Activated B cell treated with CpG ODN at 0.5 μM for 24 hours (primary cell): ENCODE measurements around the gene TBC1D7. TPM values are rescaled to one million over a fixed set of nuclear protein-coding genes. Genes with fewer than 3 reads are reported as not detected.

ENCODE experiments used
- ATAC-seq: fragments of 200-7000 bp; cut with Tn5 transposase; one replicate; pipeline ENCODE4 v1.10.0; 2021; ENCODE audit warnings: low read depth, mild to moderate bottlenecking, moderate library complexity
- CTCF ChIA-PET: fragments of 350-600 bp; sonication (Branson Sonifier 250); formaldehyde crosslinking; loops from one replicate; lab custom pipeline; 2021; ENCODE audit warnings: antibody characterized with exemption; lab: Charles Lee
- POLR2A ChIA-PET: fragments of 350-600 bp; sonication (Branson Sonifier 250); formaldehyde crosslinking; loops from one replicate; lab custom pipeline; 2021; ENCODE audit warnings: antibody characterized with exemption; lab: Charles Lee
- DNase-seq: peaks from one replicate; pipeline ENCODE4 v3.0.0; 2022
- H3K27ac Mint-ChIP-seq: one replicate; pipeline ENCODE4 v1.8.0; 2020; ENCODE audit warnings: mixed read lengths
- H3K27me3 Mint-ChIP-seq: one replicate; pipeline ENCODE4 v1.8.0; 2021; ENCODE audit warnings: mixed read lengths
- H3K36me3 Mint-ChIP-seq: one replicate; pipeline ENCODE4 v1.8.0; 2021; ENCODE audit warnings: low read depth, mixed read lengths
- H3K4me1 Mint-ChIP-seq: one replicate; pipeline ENCODE4 v1.8.0; 2021; ENCODE audit warnings: mixed read lengths
- H3K4me3 Mint-ChIP-seq: one replicate; pipeline ENCODE4 v1.8.0; 2020; ENCODE audit warnings: mild to moderate bottlenecking, mixed read lengths
- H3K9me3 Mint-ChIP-seq: one replicate; pipeline ENCODE4 v1.8.0; 2020; ENCODE audit warnings: mixed read lengths
- intact Hi-C: fragments of 100-400 bp; cut with micrococcal nuclease; formaldehyde crosslinking; loops from one replicate; pipeline ENCODE4 v1.15.1; 2024
- total RNA-seq: library from RNA; stranded (reverse); gene quantifications from 2 replicates; pipeline ENCODE4 v1.2.3, GENCODE V29; 2022
- TF ChIP-seq, protein P1 (sequence below): fragments of 200-600 bp; IDR thresholded peaks from one replicate; pipeline ENCODE4 v1.8.0; 2022; ENCODE audit warnings: antibody characterized with exemption, mild to moderate bottlenecking

The TBC1D7 gene
- total RNA-seq, 1 donor from 2014 or later, result 18.5 TPM

GRCh38 chr6:13294499-13295069, 33.8 kb downstream of the TBC1D7 start:
- intact Hi-C loops, result no loop called here
- POLR2A ChIA-PET, result interaction anchor here (0.8 to 3.1 kb wide), 3 partner anchors 9 to 22 kb away, joined by 4 to 14 read pairs (median 5); no protein-coding TSS in a partner anchor
- TF ChIP-seq, protein P1, sequence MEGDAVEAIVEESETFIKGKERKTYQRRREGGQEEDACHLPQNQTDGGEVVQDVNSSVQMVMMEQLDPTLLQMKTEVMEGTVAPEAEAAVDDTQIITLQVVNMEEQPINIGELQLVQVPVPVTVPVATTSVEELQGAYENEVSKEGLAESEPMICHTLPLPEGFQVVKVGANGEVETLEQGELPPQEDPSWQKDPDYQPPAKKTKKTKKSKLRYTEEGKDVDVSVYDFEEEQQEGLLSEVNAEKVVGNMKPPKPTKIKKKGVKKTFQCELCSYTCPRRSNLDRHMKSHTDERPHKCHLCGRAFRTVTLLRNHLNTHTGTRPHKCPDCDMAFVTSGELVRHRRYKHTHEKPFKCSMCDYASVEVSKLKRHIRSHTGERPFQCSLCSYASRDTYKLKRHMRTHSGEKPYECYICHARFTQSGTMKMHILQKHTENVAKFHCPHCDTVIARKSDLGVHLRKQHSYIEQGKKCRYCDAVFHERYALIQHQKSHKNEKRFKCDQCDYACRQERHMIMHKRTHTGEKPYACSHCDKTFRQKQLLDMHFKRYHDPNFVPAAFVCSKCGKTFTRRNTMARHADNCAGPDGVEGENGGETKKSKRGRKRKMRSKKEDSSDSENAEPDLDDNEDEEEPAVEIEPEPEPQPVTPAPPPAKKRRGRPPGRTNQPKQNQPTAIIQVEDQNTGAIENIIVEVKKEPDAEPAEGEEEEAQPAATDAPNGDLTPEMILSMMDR, result no peak
- CTCF ChIA-PET, result no interaction called here
- DNase-seq (no peak), ATAC-seq (no peak)
- H3K4me3 Mint-ChIP-seq, result no peak overlapping the region
- peaks cover 54% of the 10 kb centered on the region for H3K4me1 Mint-ChIP-seq
- H3K27me3 Mint-ChIP-seq, result no peaks in the 10 kb centered on the region
- H3K36me3 Mint-ChIP-seq, result peaks cover 48% of the 10 kb centered on the region
- no peaks in the 10 kb centered on the region for H3K9me3 Mint-ChIP-seq
- peak overlapping the region; percentile 78 for H3K27ac Mint-ChIP-seq

- H3K36me3 Mint-ChIP-seq, result peaks cover 60% of the 10 kb centered on the region
- H3K27ac Mint-ChIP-seq, result no peak overlapping the region
- H3K27me3 Mint-ChIP-seq, result no peaks in the 10 kb centered on the region
- H3K4me1 Mint-ChIP-seq, result peaks cover 49% of the 10 kb centered on the region
- H3K9me3 Mint-ChIP-seq, result no peaks in the 10 kb centered on the region
- POLR2A ChIA-PET, result interaction anchor here (0.6 to 3.1 kb wide), 2 partner anchors 10 to 14 kb away, joined by 11 to 14 read pairs; no protein-coding TSS in a partner anchor
- DNase-seq (no peak), ATAC-seq (no peak)
- intact Hi-C loops, result no loop called here
- TF ChIP-seq, protein P1, result no peak
- CTCF ChIA-PET, result interaction anchor here (1.1 kb wide), 1 partner anchor 10 kb away, joined by 3 read pairs; no protein-coding TSS in a partner anchor
- no peak overlapping the region for H3K4me3 Mint-ChIP-seq
These were observed 35.6 kb downstream of the TBC1D7 start for GRCh38 chr6:13292774-13293173.

GRCh38 chr6:13290335-13290734, 38.0 kb downstream of the TBC1D7 start:
- peaks cover 2% of the 10 kb centered on the region for H3K9me3 Mint-ChIP-seq
- no peaks in the 10 kb centered on the region for H3K27me3 Mint-ChIP-seq
- H3K36me3 Mint-ChIP-seq, result peaks cover 81% of the 10 kb centered on the region
- POLR2A ChIA-PET, result interaction anchor here (1.1 to 1.5 kb wide), 3 partner anchors 12 to 38 kb away, joined by 6 to 8 read pairs (median 6); partner anchors contain the start of gene TBC1D7
- no peak overlapping the region for H3K4me3 Mint-ChIP-seq
- CTCF ChIA-PET, result no interaction called here
- H3K27ac Mint-ChIP-seq, result no peak overlapping the region
- ATAC-seq (no peak), DNase-seq (no peak)
- intact Hi-C loops, result no loop called here
- TF ChIP-seq, protein P1, result no peak
- H3K4me1 Mint-ChIP-seq, result peaks cover 47% of the 10 kb centered on the region

- Mint-ChIP-seq H3K9me3 (peaks cover 2% of the 10 kb centered on the region), H3K27ac (peak overlapping the region; percentile 46), H3K4me1 (peaks cover 47% of the 10 kb centered on the region), H3K4me3 (no peak overlapping the region), H3K36me3 (peaks cover 81% of the 10 kb centered on the region), H3K27me3 (no peaks in the 10 kb centered on the region)
- intact Hi-C loops, result no loop called here
- ChIA-PET CTCF (no interaction called here), POLR2A (interaction anchor here (1.1 to 1.5 kb wide), 3 partner anchors 13 to 39 kb away, joined by 6 to 8 read pairs (median 6); partner anchors contain the start of gene TBC1D7)
- DNase-seq (no peak), ATAC-seq (no peak)
- TF ChIP-seq, protein P1, result no peak
These were observed 38.5 kb downstream of the TBC1D7 start for GRCh38 chr6:13289789-13290318.

- ChIA-PET POLR2A (interaction anchor here (1.1 to 4.7 kb wide), 3 partner anchors 9 to 94 kb away, joined by 4 to 56 read pairs (median 38); no protein-coding TSS in a partner anchor), CTCF (no interaction called here)
- Mint-ChIP-seq H3K9me3 (peaks cover 2% of the 10 kb centered on the region), H3K4me3 (no peak overlapping the region), H3K36me3 (peaks cover 80% of the 10 kb centered on the region), H3K27me3 (no peaks in the 10 kb centered on the region), H3K4me1 (peaks cover 50% of the 10 kb centered on the region), H3K27ac (peak overlapping the region; percentile 46)
- TF ChIP-seq, protein P1, result no peak
- intact Hi-C loops, result no loop called here
- DNase-seq (no peak), ATAC-seq (no peak)
These were observed 39.4 kb downstream of the TBC1D7 start for GRCh38 chr6:13288969-13289391.
